MCF 10A (cell line): Measurements from ENCODE around the gene SLFNL1. TPM values are rescaled to one million over a fixed set of nuclear protein-coding genes. Genes with fewer than 3 reads are reported as not detected.

ENCODE experiments used
- BruUV-seq: library from RNA; stranded (reverse); fragments of 400-500 nt; replicated peaks from 2 replicates; lab custom pipeline; 2021; lab: Mats Ljungman, UMichigan
- CTCF ChIA-PET: fragments of 300-600 bp; sonication (Branson Sonifier 250); formaldehyde crosslinking; extraction: SDS; loops from one replicate; lab custom pipeline; 2021; ENCODE audit warnings: antibody characterized with exemption, inconsistent platforms; lab: Yijun Ruan, JAX
- POLR2A ChIA-PET: fragments of 300-600, 350-650 bp; sonication (Branson Sonifier 250); formaldehyde crosslinking; extraction: SDS; loops from one replicate; lab custom pipeline; 2020; ENCODE audit warnings: antibody characterized with exemption, inconsistent platforms; lab: Yijun Ruan, JAX
- DNase-seq: peaks from one replicate; pipeline ENCODE4 v3.0.0-alpha.2; 2018; ENCODE audit not compliant: unreplicated experiment
- H3K27ac Mint-ChIP-seq: one replicate; pipeline ENCODE4 v1.8.0; 2022; ENCODE audit warnings: mild to moderate bottlenecking, low read depth, mixed read lengths; ENCODE audit not compliant: unreplicated experiment
- H3K27me3 Mint-ChIP-seq: one replicate; pipeline ENCODE4 v1.8.0; 2022; ENCODE audit warnings: mixed read lengths; ENCODE audit not compliant: insufficient read depth, unreplicated experiment
- H3K36me3 Mint-ChIP-seq: one replicate; pipeline ENCODE4 v1.8.0; 2022; ENCODE audit warnings: mild to moderate bottlenecking, moderate library complexity, mixed read lengths; ENCODE audit not compliant: insufficient read depth, unreplicated experiment
- H3K4me1 Mint-ChIP-seq: one replicate; pipeline ENCODE4 v1.8.0; 2022; ENCODE audit warnings: mixed read lengths; ENCODE audit not compliant: insufficient read depth, unreplicated experiment
- H3K4me3 Mint-ChIP-seq: one replicate; pipeline ENCODE4 v1.8.0; 2022; ENCODE audit warnings: mild to moderate bottlenecking, moderate library complexity, mixed read lengths; ENCODE audit not compliant: unreplicated experiment
- H3K9me3 Mint-ChIP-seq: one replicate; pipeline ENCODE4 v1.8.0; 2022; ENCODE audit warnings: mixed read lengths; ENCODE audit not compliant: unreplicated experiment
- CTCF ChIP-seq: fragments of 200-600 bp; IDR thresholded peaks from one replicate; pipeline ENCODE4 v1.8.0; 2022; ENCODE audit warnings: antibody characterized with exemption, mild to moderate bottlenecking; ENCODE audit not compliant: unreplicated experiment
- intact Hi-C: fragments of 100-400 bp; cut with micrococcal nuclease; formaldehyde crosslinking; loops from 2 replicates; pipeline ENCODE4 v1.14.1; 2022
- total RNA-seq: library from RNA; stranded (reverse); gene quantifications from 2 replicates; pipeline ENCODE4 v1.2.3, GENCODE V29; 2022

The SLFNL1 gene
- total RNA-seq, 1 experiment from 2014 or later, result 0.28 TPM

GRCh38 chr1:41014871-41015270 lies 6.7 kb downstream of the SLFNL1 start:
- Mint-ChIP-seq H3K4me3 (no peak overlapping the region), H3K4me1 (no peaks in the 10 kb centered on the region), H3K36me3 (peaks cover 79% of the 10 kb centered on the region), H3K27me3 (no peaks in the 10 kb centered on the region), H3K9me3 (no peaks in the 10 kb centered on the region), H3K27ac (no peak overlapping the region)
- DNase-seq, result no peak
- no peak for TF ChIP-seq CTCF
- CTCF ChIA-PET, result no interaction called here
- intact Hi-C loops, result no loop called here
- BruUV-seq, result no TSS peak
- POLR2A ChIA-PET, result interaction anchor here (0.6 kb wide), 1 partner anchor 20 kb away, joined by 3 read pairs; no protein-coding TSS in a partner anchor

- H3K4me1 Mint-ChIP-seq, result peaks cover 4% of the 10 kb centered on the region
- intact Hi-C loops, result no loop called here
- no peak overlapping the region for H3K27ac Mint-ChIP-seq
- no TSS peak for BruUV-seq
- no peak for DNase-seq
- no peaks in the 10 kb centered on the region for H3K27me3 Mint-ChIP-seq
- no peak for TF ChIP-seq CTCF
- no peak overlapping the region for H3K4me3 Mint-ChIP-seq
- ChIA-PET POLR2A (no interaction called here), CTCF (interaction anchor here (1.3 to 1.7 kb wide), 2 partner anchors 10 to 110 kb away, joined by 4 to 5 read pairs; no protein-coding TSS in a partner anchor)
- no peaks in the 10 kb centered on the region for H3K9me3 Mint-ChIP-seq
- peaks cover 84% of the 10 kb centered on the region for H3K36me3 Mint-ChIP-seq
Measured at GRCh38 chr1:41013796-41014195, 7.7 kb downstream of the SLFNL1 start.

- intact Hi-C loops, result no loop called here
- H3K27me3 Mint-ChIP-seq, result no peaks in the 10 kb centered on the region
- H3K4me3 Mint-ChIP-seq, result no peak overlapping the region
- no peak for DNase-seq
- no peaks in the 10 kb centered on the region for H3K9me3 Mint-ChIP-seq
- ChIA-PET CTCF (interaction anchor here (1.7 kb wide), 1 partner anchor 10 kb away, joined by 4 read pairs; no protein-coding TSS in a partner anchor), POLR2A (interaction anchor here (0.6 kb wide), 1 partner anchor 27 kb away, joined by 3 read pairs; no protein-coding TSS in a partner anchor)
- peaks cover 84% of the 10 kb centered on the region for H3K36me3 Mint-ChIP-seq
- no peak overlapping the region for H3K27ac Mint-ChIP-seq
- TF ChIP-seq CTCF, result no peak
- peaks cover 4% of the 10 kb centered on the region for H3K4me1 Mint-ChIP-seq
- BruUV-seq, result no TSS peak
Measured at GRCh38 chr1:41013024-41013423, 8.5 kb downstream of the SLFNL1 start.

GRCh38 chr1:41010345-41010744 lies 11.2 kb downstream of the SLFNL1 start:
- intact Hi-C loops, result no loop called here
- H3K27me3 Mint-ChIP-seq, result no peaks in the 10 kb centered on the region
- ChIA-PET CTCF (no interaction called here), POLR2A (interaction anchor here (0.8 kb wide), 1 partner anchor 1228 kb away, joined by 3 read pairs; no protein-coding TSS in a partner anchor)
- H3K27ac Mint-ChIP-seq, result no peak overlapping the region
- no peak for DNase-seq
- H3K4me3 Mint-ChIP-seq, result no peak overlapping the region
- peaks cover 82% of the 10 kb centered on the region for H3K36me3 Mint-ChIP-seq
- BruUV-seq, result no TSS peak
- H3K4me1 Mint-ChIP-seq, result peaks cover 17% of the 10 kb centered on the region
- H3K9me3 Mint-ChIP-seq, result no peaks in the 10 kb centered on the region
- no peak for TF ChIP-seq CTCF
